Stimulated activated CD4-positive, alpha-beta T cell treated with anti-CD3 and anti-CD28 coated beads, Interleukin-12 subunit alpha, Interleukin-12 subunit beta, amount 100 ng/mL, for 48 hours (primary cell): ENCODE measurements around the gene UQCRHL.
"Not testable (repeated sequence)": the region's sequence is repeated elsewhere in the genome, so short reads cannot be mapped to it uniquely, and the experiment has no call there.

Experiments used
- DNase-seq, 3 donors: peaks; one replicate each; pipeline ENCODE4 v3.0.0-alpha.2; 2020; ENCODE audit warnings: low read depth in 2 of 3, low spot score in 1 of 3

Gene UQCRHL

DNA sequence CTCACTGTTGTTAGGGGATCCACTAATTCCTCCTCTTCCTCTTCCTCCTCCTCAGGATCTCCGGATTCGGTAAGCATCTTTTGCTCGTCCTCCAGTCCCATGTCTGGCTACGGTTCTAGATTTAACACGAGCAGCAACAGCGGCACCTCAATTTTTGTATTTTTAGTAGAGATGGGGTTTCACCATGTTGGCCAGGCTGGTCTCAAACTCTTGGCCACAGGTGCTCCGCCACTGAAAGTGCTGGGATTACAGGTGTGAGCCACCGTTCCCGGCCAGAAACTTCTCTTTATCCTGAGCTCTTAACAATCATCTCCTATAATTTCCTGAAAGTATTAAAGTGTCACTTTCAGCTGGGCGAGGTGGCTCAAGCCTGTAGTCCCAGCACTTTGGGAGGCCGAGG is at the start of gene UQCRHL:
Gene UQCRHL (minus strand): TSS at position 101 of the 400 bp plus-strand sequence. CDS start 0 bp downstream, at position 101.
- not testable (repeated sequence) for DNase-seq

DNA sequence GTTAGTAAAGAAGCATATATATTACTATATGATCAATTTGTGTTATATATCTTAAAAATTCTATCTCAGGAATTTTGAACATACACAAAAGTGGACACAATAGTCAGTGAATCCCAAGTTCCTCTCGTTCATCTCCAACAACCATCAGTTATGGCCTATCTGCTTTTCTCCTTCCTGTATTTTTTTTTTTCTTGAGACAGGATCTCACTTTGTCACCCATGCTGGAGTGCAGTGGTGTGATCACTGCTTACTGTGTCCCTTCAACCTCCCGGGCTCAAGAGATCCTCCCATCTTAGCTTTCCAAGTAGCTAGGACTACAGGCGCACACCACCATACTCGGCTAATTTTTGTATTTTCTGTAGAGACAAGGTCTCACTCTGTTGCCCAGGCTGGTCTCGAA is 49.4 kb upstream of the UQCRHL start:
- DNase-seq: no peak

- DNase-seq: no peak
These were observed 45.4 kb upstream of the UQCRHL start for GRCh38 chr1:15852828-15853302.

DNA sequence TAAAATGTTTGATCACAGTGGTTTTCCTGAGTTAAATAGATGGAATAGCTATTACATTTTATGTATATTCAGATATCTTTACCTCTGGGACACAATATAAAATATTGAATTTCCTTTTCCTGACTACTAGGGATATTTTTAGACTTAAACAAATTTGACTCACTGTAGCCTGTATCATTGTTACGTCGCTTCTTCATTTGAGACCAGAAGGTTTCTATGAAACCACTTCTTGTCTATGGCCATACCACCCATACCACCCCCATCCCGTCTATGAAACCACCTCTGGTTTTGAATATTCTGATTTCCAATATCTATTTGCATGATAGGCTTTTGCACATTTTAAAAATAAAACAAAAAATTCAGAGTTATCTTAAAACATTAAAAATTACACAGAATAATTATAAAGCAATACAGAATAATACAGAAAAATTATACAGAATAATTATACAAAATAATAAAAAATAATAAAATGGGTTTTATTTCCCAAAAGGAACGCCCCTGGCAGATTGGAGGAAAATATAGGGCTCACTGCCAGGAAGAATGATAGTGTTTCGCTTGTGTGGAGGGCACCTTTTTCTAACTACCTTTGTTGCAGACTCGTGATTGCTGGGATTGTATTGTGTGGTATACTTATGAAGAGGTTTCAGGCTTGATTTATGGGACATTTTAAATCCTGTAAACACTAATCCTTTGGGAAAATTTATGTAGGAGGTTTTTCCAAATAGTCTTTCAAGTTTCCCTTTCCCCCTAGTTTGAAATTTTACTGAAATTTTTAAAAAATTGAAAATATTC is 44.8 kb upstream of the UQCRHL start:
- DNase-seq: no peak

- no peak for DNase-seq
These were observed 44.0 kb upstream of the UQCRHL start for GRCh38 chr1:15851210-15852035.

DNA sequence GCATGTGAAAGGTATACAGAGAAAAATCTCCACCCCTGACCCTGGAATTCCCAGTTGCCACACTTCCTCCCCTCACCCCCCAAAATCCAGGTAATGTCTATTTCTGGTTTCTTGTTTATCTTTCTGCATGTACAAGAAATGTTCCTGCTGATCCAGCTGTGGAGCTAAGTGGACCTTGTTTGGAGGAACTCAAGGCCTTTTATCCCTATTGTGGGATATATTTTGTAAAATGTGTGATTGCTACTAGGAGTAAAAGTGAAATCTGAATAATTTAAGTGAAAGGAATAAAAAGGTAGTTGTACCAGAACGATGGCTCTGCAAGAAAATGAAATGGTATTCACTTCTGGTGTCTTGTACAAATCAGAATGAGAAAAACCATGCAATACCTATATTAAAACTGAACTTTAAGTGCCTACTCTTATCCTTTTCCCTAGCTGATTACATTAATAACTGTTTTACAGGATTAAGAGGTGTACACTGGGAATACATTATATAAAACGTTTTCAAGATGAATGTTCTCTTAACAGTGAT is 43.1 kb upstream of the UQCRHL start:
- no peak for DNase-seq

- DNase-seq: peak; percentile 8 to 27 (median 22)
These were observed 42.4 kb upstream of the UQCRHL start for GRCh38 chr1:15849775-15850324.

- DNase-seq: peak; percentile 52 to 67 (median 65)
These were observed 41.7 kb upstream of the UQCRHL start for GRCh38 chr1:15848929-15849774.

DNA sequence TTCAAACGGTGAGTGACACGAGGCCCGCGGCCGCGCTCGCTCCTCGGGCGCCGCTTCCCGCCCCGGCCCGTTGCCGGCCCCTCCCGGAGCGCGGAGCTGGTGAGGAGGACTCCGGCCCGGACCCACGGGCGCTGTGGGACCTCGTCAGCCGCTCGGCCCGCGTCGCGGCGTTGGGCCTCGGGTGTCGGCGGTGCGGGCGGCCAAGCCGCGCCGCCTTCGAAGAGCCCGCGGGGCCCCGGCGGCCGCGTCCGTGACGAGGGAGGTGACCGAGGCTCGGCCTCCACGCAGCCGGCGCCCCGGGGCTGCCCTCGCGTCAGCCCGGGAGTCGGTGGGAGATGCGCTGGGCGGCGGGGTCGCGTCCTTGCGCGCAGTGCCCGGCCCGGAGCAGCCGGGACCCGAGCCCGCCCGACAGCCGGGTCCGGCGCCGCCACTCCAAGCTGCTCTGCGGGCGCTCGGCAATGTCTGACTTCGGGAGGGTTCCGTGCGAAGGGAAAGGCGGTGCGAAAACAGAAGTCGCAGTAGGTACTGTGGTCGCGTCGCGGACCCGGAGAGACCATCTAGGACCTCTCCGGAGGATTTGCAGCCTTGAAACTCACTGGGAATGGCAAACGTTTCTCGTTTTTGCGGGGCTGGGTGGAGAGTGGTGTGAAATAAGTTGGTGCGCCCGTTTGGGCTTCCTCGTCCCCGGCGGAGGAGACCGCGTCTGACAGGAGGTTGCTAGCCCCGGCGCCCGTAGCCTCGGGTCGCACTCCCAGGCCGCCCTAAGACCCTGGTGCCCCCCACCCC is 40.9 kb upstream of the UQCRHL start:
- peak; percentile 13 to 46 (median 18) for DNase-seq

DNA sequence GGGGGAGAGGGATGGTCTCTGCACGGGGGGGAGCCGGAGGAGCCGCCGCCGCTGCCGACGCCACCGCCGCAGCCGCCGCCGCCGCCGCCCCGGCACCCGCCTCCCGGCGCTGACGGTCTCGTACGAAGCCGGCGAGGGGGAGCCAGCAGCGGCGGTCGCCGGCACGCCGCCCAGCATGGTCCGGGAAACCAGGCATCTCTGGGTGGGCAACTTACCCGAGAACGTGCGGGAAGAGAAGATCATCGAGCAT is 40.4 kb upstream of the UQCRHL start:
- peak in 1 of 3 donors; percentile 22 for DNase-seq

- peak; percentile 91 to 98 (median 96) for DNase-seq
These were observed 39.8 kb upstream of the UQCRHL start, which contains the start of gene SPEN for GRCh38 chr1:15847100-15847892. SPEN (plus strand) TSS chr1:15847707; CDS start chr1:15848068, 361 bp downstream.

GRCh38 chr1:15846056-15846455 is 38.6 kb upstream of the UQCRHL start:
- DNase-seq: not testable (repeated sequence)

DNA sequence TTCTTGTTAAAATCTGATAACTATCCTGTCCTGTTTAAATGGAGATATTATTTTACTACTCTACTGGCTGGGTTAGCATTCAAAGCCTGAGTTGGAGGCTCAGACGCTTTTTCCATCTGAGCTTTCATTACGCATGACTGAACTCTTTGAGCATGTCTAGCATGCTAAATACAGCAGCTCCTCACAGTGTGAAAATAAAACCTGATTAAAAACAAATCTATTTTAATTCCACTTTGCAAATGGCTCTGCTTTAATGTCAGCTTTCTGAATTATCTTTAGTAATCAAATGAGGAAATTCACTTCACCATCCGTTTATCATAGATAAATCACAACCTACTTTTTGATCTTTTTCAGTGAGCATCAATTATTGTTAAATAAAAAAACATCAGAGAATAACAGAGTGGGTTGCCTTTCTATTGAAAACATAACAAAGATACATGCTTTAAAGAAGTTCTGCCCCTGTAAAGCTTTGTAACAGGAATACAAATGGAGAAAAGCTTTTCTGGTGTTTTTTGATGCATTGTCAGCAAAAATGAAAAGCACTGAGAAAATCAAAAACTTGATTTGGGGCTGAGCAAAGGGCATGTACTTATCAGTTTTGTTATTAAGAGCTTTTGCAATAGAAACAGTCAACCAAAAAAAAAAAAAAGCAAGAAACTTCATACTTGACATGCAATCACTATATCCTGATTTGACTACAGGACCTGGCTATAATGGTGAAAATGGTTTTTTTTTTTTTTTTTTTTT is 36.5 kb upstream of the UQCRHL start:
- no peak for DNase-seq

DNA sequence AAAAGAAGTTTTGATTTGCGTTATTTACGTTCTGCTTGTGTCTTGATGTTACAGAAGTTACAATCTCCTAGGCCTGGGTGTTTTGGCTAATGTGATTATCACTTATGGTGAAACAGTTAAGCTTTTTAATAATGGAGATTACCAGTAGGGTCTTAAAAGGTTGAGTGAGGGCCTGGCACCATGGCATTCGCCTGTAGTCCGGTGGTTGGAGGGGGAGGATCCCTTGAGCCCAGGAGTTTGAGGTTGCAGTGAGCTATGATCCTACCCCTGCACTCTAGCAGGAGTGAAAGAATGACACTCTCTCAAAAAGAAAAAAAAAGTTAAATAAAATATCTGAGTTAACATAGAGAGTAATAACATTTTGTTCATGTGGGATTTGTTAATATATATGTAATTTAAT is 31.3 kb upstream of the UQCRHL start:
- DNase-seq: no peak

- DNase-seq: no peak
These were observed 30.5 kb upstream of the UQCRHL start for GRCh38 chr1:15837931-15838330.

DNA sequence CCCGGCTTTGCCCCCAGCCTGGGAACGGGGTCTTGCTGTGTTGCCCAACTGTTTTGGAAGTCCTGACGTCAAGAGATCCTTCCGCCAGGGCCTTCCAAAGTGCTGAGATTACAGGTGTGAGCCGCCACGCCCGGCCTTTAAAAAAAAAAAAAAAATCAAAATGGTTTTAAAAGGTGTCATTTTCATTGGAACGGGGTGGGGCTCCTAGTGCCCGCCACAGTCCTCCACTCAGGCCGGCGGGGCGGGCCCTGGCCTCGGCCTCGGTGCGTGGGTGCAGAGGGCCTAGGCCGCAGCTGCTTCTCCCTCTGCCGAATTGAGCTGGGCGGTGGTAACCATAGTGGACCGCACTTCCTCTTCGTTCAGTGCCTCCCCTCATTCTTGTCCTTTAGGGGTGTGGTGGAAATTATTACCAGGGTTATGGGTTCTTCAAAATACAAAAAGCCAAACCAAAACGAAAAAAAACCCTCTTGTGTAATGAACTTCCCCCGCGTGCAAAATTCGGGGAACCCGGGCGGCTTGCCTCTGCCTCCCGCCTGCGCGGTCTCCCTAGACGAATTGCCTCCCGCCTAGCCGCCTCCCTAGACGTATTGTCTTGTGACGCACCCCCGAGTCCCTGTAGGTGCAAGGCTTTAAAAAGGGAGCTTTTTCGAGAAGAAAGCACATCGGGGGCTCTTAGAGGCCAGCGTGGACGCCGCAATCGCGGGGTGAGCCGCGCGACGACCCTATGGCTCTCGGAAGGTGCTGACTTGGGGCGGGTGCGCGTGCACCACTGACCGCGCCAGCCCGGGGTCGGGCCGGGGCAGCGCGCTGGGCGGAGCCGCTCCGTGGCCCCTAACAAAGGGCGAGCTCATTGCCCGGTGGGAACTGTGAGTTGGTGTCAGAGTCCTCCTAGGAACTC is 29.6 kb upstream of the UQCRHL start:
- peak; percentile 26 to 41 (median 29) for DNase-seq

DNA sequence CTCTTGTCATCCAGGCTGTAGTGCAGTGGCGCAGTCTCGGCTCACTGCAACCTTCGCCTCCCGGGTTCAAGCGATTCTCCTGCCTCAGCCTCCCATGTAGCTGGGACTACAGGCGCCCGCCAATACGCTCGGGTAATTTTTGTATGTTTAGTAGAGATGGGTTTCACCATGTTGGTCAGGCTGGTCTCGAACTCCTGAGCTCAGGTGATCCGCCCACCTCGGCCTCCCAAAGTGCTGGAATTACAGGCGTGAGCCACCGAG is 29.0 kb upstream of the UQCRHL start:
- not testable (repeated sequence) for DNase-seq
